Upper lobe of left lung (tissue), 6 donors: ENCODE data around the gene CBX2. TPM values are rescaled to one million over a fixed set of nuclear protein-coding genes. Genes with fewer than 3 reads are reported as not detected.

Experiments
- ATAC-seq, 2 donors: fragments of 200-7000 bp; cut with Tn5 transposase; one replicate each; pipeline ENCODE4 v1.9.1; 2022; ENCODE audit warnings: mild to moderate bottlenecking in 2 of 2, moderate library complexity in 2 of 2; ENCODE audit not compliant: low FRiP score in 2 of 2
- DNase-seq, 2 donors: peaks; one replicate each; pipeline ENCODE4 v3.0.0-alpha.2; 2019 to 2020
- H3K27ac ChIP-seq, 4 donors: fragments of 200-600 bp; sonication (generic); one replicate each; pipeline ENCODE4 v1.5.1; 2016 to 2019
- H3K27me3 ChIP-seq, 4 donors: fragments of 200-600 bp; sonication (generic); one replicate each; pipeline ENCODE4 v1.5.1; 2017 to 2019
- H3K36me3 ChIP-seq, 4 donors: fragments of 200-600 bp; sonication (generic); one replicate each; pipeline ENCODE4 v1.5.1; 2016 to 2019
- H3K4me1 ChIP-seq, 4 donors: fragments of 200-600 bp; sonication (generic); one replicate each; pipeline ENCODE4 v1.5.1; 2018 to 2019
- H3K4me3 ChIP-seq, 4 donors: fragments of 200-600 bp; sonication (generic); one replicate each; pipeline ENCODE4 v1.5.1; 2017 to 2019; ENCODE audit warnings: mild to moderate bottlenecking in 2 of 4, moderate library complexity in 1 of 4
- H3K9me3 ChIP-seq, 4 donors: fragments of 200-600 bp; sonication (generic); one replicate each; pipeline ENCODE4 v1.5.1; 2018 to 2019
- CTCF ChIP-seq, 6 experiments: fragments of 450-650 bp in 4 of 6; fragments of 200-600 bp in 2 of 6; sonication (generic) in 2 of 6; IDR thresholded peaks; one replicate each; pipeline ENCODE4 v1.5.1; 2016 to 2019; ENCODE audit warnings: antibody characterized with exemption in 6 of 6
- EP300 ChIP-seq, 4 donors: sonication (generic); formaldehyde crosslinking; IDR thresholded peaks; one replicate each; pipeline ENCODE4 v1.5.1; 2017; ENCODE audit warnings: antibody characterized with exemption in 4 of 4, control low read depth in 2 of 4
- POLR2A ChIP-seq, 4 donors: fragments of 450-650 bp; IDR thresholded peaks; one replicate each; pipeline ENCODE4 v1.5.1; 2016 to 2017; ENCODE audit warnings: antibody characterized with exemption in 4 of 4, mild to moderate bottlenecking in 2 of 4
- POLR2AphosphoS5 ChIP-seq, 2 donors: sonication (generic); formaldehyde crosslinking; IDR thresholded peaks; one replicate each; pipeline ENCODE4 v1.5.1; 2017; ENCODE audit warnings: antibody characterized with exemption in 2 of 2
- WGBS, 2 donors: methylation state at CpG; one replicate each; pipeline ENCODE4 v1.1.5; 2017 to 2018; 5-methylcytosine and 5-hydroxymethylcytosine counted together
- total RNA-seq, 6 donors: library from RNA; depleted of rRNA in 4 of 6; stranded (reverse); fragments of >200 nt in 4 of 6; gene quantifications; one replicate each; pipeline versions ENCODE4 v1.1.0 to v1.2.1, GENCODE V29; 2016 to 2021
- donor health status: DM: no; HTN: no; CAD: no; lungs with moderate emphysema.
- donor health status: DM: no; HTN: yes; CAD: no; lungs with severe emphysema.

CBX2 gene
- total RNA-seq, 6 donors from 2014 or later: 0.89 to 4.7 (median 1.5) TPM

DNA sequence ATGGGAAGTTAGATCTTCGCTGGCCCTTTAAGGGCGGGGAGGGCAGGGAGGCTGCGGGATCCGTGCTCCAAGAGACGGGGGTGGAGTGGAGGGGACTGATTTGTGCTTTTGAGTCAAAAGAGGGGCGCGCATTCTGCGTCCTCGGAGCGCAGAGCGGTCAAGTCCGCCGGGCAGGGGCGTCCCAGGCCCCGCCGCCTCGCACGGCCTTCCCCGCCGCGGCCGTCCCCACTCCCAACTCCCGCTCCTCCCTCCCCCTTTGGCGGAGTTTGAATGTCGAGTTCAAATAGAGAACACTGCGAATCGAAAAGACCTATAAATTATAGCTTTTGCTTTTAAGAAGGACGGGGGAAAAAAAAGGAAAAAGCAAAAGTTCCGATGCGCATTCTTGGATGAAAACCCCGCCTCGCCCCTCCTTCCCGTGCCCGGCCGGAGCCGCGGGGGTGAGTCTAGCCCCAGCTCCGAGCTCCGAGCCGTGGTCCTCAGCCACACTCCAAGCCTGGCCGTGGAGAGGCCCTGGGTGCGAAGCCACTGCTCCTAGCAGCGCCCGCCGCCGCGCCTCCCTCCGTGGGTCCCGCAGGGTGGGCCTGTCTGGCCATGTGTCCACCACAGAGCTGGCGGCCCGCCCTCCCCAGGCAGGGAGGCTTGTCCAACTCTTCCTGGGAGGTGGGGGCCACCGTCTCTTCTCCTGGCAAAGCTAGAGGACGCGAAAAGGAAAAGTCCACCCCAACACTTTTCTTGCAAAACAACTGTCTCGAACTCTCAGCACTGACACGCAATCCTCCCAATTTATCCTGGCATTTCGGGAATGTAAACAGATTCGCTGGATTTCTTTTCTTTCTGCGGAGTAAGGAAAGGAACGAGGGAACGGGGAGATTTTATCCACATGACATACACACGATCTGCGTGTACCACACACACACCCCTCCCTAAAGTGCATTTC, 15.3 kb downstream of the CBX2 start:
- TF ChIP-seq POLR2AphosphoS5 (IDR thresholded peaks at IDR 0.05): no peak
- TF ChIP-seq EP300 (IDR thresholded peaks at IDR 0.05): no peak
- TF ChIP-seq CTCF (IDR thresholded peaks at IDR 0.05): no peak
- no peak for TF ChIP-seq POLR2A (IDR thresholded peaks at IDR 0.05)
- H3K27me3 ChIP-seq: peaks cover 2 to 54% (median 41%) of the 10 kb centered on the region in 4 donors
- peak in 1 of 2 donors; percentile 89 for DNase-seq
- 45 to 48% methylated on average over 45 to 63 of the region's 63 CpGs for WGBS, 2 donors
- peak overlapping the region in 2 of 4 donors; percentile 15 to 55 for H3K27ac ChIP-seq
- peaks cover 34 to 65% (median 48%) of the 10 kb centered on the region in 4 donors for H3K4me1 ChIP-seq
- no peak for ATAC-seq
- peak overlapping the region in 2 of 4 donors; percentile 37 for H3K4me3 ChIP-seq
- H3K9me3 ChIP-seq: no peaks in the 10 kb centered on the region
- peaks cover 0 to 7% (median 0%) of the 10 kb centered on the region in 4 donors for H3K36me3 ChIP-seq

GRCh38 chr17:79793924-79794304, 16.0 kb downstream of the CBX2 start:
- Histone ChIP-seq H3K27ac (peak overlapping the region in 1 of 4 donors; percentile 15), H3K36me3 (peaks cover 0 to 7% (median 0%) of the 10 kb centered on the region in 4 donors), H3K9me3 (no peaks in the 10 kb centered on the region), H3K4me3 (no peak overlapping the region), H3K4me1 (peaks cover 41 to 72% (median 54%) of the 10 kb centered on the region in 4 donors), H3K27me3 (peaks cover 2 to 55% (median 45%) of the 10 kb centered on the region in 4 donors)
- 59 to 67% methylated on average over 3 of the region's 3 CpGs for WGBS, 2 donors
- DNase-seq (no peak), ATAC-seq (no peak)
- TF ChIP-seq POLR2A (IDR thresholded peaks at IDR 0.05) (no peak), EP300 (IDR thresholded peaks at IDR 0.05) (no peak), POLR2AphosphoS5 (IDR thresholded peaks at IDR 0.05) (no peak), CTCF (IDR thresholded peaks at IDR 0.05) (no peak)

DNA sequence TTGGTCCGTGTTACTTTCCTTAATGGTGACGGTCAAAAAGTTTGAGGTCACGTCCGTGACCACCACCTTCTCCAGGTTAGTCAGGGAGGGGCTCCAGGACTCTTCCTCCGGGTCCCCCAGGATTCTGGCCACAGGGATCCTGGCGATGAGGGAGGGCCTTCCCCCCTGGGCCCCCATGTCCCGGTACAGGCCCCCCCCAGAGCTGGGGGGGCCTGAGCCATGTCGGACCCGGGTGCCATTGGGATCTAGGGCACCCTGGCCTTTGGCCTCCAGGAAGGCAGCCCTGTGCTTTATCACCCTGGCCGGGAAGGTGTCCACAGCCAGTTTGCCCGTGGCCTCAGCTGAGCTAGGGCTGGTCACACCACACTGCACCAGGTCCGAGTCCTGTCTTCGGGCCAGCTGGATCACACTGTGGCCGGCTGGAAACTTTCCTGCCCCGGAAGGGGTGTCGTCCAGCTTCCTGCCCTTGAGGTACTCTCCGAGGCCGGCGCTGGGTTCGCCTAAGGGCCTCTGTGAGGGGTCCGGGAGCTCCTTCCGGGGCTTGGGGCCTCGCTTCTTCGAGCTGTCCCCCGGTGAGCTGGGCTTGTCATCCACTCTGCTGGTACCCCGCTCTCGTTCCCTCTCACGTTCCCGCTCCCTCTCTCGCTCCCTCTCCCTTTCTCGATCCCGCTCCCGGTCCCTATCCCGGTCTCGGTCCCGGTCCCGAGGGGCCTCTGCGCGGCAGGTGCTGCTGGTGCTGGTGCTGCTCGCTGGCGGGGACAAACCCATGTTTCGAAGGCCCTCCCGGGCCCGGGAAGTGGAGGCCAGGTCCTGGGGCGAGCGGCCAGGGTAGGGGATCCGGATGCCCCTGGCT, 16.9 kb downstream of the CBX2 start:
- Histone ChIP-seq H3K4me1 (peaks cover 43 to 75% (median 54%) of the 10 kb centered on the region in 4 donors), H3K9me3 (no peaks in the 10 kb centered on the region), H3K4me3 (no peak overlapping the region), H3K36me3 (peaks cover 0 to 7% (median 0%) of the 10 kb centered on the region in 4 donors), H3K27me3 (peaks cover 4 to 56% (median 47%) of the 10 kb centered on the region in 4 donors), H3K27ac (no peak overlapping the region)
- ATAC-seq (no peak), DNase-seq (peak in 1 of 2 donors; percentile 79)
- TF ChIP-seq POLR2A (IDR thresholded peaks at IDR 0.05) (no peak), EP300 (IDR thresholded peaks at IDR 0.05) (no peak), CTCF (IDR thresholded peaks at IDR 0.05) (no peak), POLR2AphosphoS5 (IDR thresholded peaks at IDR 0.05) (no peak)
- WGBS, 2 donors: 90 to 93% methylated on average over 34 to 38 of the region's 47 CpGs

GRCh38 chr17:79795795-79796443, 18.0 kb downstream of the CBX2 start:
- H3K4me1 ChIP-seq: peaks cover 47 to 75% (median 56%) of the 10 kb centered on the region in 4 donors
- H3K9me3 ChIP-seq: no peaks in the 10 kb centered on the region
- no peak for TF ChIP-seq POLR2AphosphoS5 (IDR thresholded peaks at IDR 0.05)
- TF ChIP-seq EP300 (IDR thresholded peaks at IDR 0.05): no peak
- TF ChIP-seq POLR2A (IDR thresholded peaks at IDR 0.05): no peak
- no peak for TF ChIP-seq CTCF (IDR thresholded peaks at IDR 0.05)
- peak overlapping the region in 1 of 4 donors; percentile 90 for H3K27ac ChIP-seq
- peaks cover 4 to 56% (median 47%) of the 10 kb centered on the region in 4 donors for H3K27me3 ChIP-seq
- H3K4me3 ChIP-seq: peak overlapping the region in 3 of 4 donors; percentile 71 to 90 (median 77)
- ATAC-seq: no peak
- DNase-seq: no peak
- 78 to 79% methylated on average over 8 of the region's 8 CpGs for WGBS, 2 donors
- H3K36me3 ChIP-seq: peaks cover 0 to 7% (median 0%) of the 10 kb centered on the region in 4 donors
